Measurements from ENCODE around the gene HOOK2.
A peak's percentile ranks its signal among the peaks of the same experiment; 100 is the strongest.

HOOK2 gene

DNA sequence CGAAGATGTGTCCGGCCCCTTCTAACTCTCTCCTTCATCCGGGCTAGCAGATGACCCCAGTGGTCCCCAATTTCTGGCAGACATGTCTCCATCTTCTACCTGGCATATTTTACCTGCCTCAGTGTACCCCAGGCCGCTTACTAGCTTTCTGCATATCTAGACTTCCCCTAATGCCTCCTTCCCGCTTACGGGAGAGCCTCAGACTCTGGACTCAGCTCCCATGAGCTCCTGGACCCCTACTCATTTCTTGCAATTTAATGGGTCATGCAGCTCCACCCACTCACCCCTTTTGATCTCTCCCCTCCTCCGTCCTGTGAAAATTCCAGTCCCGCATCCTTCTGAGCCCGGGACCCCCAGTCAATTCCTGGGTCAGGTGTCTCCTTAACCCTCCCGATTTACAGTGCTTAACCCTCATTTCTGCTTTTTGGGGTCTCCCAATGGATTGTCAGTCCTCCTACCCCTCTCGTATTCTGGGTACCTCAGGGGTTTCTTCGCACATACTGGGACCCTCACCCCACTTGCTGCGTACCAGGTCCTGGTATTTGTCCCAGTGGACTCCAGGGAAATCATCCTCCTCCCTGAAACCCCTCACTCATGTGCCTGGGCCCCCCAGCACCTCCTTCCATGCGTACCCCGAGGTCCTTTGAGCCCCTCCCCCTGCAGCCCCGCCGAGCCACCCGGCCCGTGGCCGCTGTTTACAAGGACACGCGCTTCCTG, 15.4 kb upstream of the HOOK2 start:
- no peak overlapping the region for H2AFZ ChIP-seq (ENCODE audit: low read depth, low read length)
- no peaks in the 10 kb centered on the region for H3K27me3 ChIP-seq (ENCODE audit: insufficient read depth, low read length)
- peak overlapping the region; percentile 44 for H3K4me3 ChIP-seq (ENCODE audit: low read length)
- no peaks in the 10 kb centered on the region for H3K36me3 ChIP-seq (ENCODE audit: insufficient read depth, low read length)
- H3K4me1 ChIP-seq (ENCODE audit: insufficient read depth, low read length): peaks cover 43% of the 10 kb centered on the region
- H3K9me3 ChIP-seq (ENCODE audit: low read length): no peaks in the 10 kb centered on the region

- H3K36me3 ChIP-seq (ENCODE audit: insufficient read depth, low read length): no peaks in the 10 kb centered on the region
These were observed 14.7 kb upstream of the HOOK2 start for GRCh38 chr19:12789904-12790619.

GRCh38 chr19:12789098-12789903, 13.9 kb upstream of the HOOK2 start:
- H3K4me1 ChIP-seq (ENCODE audit: insufficient read depth, low read length): peaks cover 54% of the 10 kb centered on the region

More at GRCh38 chr19:12789904-12790619, 14.7 kb upstream of the HOOK2 start:
- H3K9me3 ChIP-seq (ENCODE audit: low read length): no peaks in the 10 kb centered on the region
- no peaks in the 10 kb centered on the region for H3K27me3 ChIP-seq (ENCODE audit: insufficient read depth, low read length)
- H2AFZ ChIP-seq (ENCODE audit: low read depth, low read length): peak overlapping the region; percentile 44
- H3K4me1 ChIP-seq (ENCODE audit: insufficient read depth, low read length): peaks cover 50% of the 10 kb centered on the region
- peak overlapping the region; percentile 44 for H3K4me3 ChIP-seq (ENCODE audit: low read length)

GRCh38 chr19:12788682-12789097, 13.3 kb upstream of the HOOK2 start:
- Histone ChIP-seq H2AFZ (ENCODE audit: low read depth, low read length) (no peak overlapping the region), H3K4me3 (ENCODE audit: low read length) (peak overlapping the region; percentile 29), H3K36me3 (ENCODE audit: insufficient read depth, low read length) (no peaks in the 10 kb centered on the region), H3K27me3 (ENCODE audit: insufficient read depth, low read length) (no peaks in the 10 kb centered on the region), H3K4me1 (ENCODE audit: insufficient read depth, low read length) (peaks cover 56% of the 10 kb centered on the region), H3K9me3 (ENCODE audit: low read length) (no peaks in the 10 kb centered on the region)

More at GRCh38 chr19:12789098-12789903, 13.9 kb upstream of the HOOK2 start:
- H3K9me3 ChIP-seq (ENCODE audit: low read length): no peaks in the 10 kb centered on the region
- peak overlapping the region; percentile 29 for H3K4me3 ChIP-seq (ENCODE audit: low read length)
- no peak overlapping the region for H2AFZ ChIP-seq (ENCODE audit: low read depth, low read length)
- no peaks in the 10 kb centered on the region for H3K36me3 ChIP-seq (ENCODE audit: insufficient read depth, low read length)
- H3K27me3 ChIP-seq (ENCODE audit: insufficient read depth, low read length): no peaks in the 10 kb centered on the region

DNA sequence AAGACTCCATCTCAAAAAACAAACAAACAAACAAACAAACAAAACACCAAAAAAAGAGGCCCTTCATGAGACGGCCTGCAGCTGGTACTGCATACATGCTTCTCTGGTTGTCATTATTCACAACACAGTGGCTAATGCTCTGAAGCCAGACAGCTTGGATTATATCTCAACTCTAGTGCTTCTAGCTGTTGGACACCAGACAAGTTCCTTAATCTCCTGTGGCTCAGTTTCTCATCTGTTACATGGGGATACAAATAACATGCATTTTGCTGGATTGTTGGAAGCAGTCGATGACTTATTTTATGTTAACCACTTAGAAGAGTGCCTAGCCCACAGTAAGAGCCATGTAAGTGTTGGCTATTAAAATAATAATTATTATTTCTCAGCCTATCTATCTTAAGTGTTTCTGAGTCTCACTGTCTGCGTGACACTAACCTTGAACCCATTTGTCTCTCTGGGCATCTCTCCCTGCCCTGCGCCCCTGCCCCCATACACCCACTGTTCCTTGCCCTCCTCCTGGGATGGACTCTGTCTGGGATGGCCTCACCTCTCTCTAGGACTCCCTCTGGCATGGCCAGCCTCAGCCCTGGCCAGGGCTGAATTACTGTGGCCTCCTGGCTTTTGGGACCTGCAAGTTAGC, 12.8 kb upstream of the HOOK2 start:
- Histone ChIP-seq H2AFZ (ENCODE audit: low read depth, low read length) (no peak overlapping the region), H3K4me1 (ENCODE audit: insufficient read depth, low read length) (peaks cover 59% of the 10 kb centered on the region), H3K36me3 (ENCODE audit: insufficient read depth, low read length) (no peaks in the 10 kb centered on the region), H3K9me3 (ENCODE audit: low read length) (no peaks in the 10 kb centered on the region), H3K27me3 (ENCODE audit: insufficient read depth, low read length) (no peaks in the 10 kb centered on the region), H3K4me3 (ENCODE audit: low read length) (no peak overlapping the region)

GRCh38 chr19:12787458-12787857, 12.1 kb upstream of the HOOK2 start:
- no peaks in the 10 kb centered on the region for H3K9me3 ChIP-seq (ENCODE audit: low read length)
- no peak overlapping the region for H2AFZ ChIP-seq (ENCODE audit: low read depth, low read length)
- no peaks in the 10 kb centered on the region for H3K27me3 ChIP-seq (ENCODE audit: insufficient read depth, low read length)
- no peaks in the 10 kb centered on the region for H3K36me3 ChIP-seq (ENCODE audit: insufficient read depth, low read length)
- no peak overlapping the region for H3K4me3 ChIP-seq (ENCODE audit: low read length)
- H3K4me1 ChIP-seq (ENCODE audit: insufficient read depth, low read length): peaks cover 63% of the 10 kb centered on the region

DNA sequence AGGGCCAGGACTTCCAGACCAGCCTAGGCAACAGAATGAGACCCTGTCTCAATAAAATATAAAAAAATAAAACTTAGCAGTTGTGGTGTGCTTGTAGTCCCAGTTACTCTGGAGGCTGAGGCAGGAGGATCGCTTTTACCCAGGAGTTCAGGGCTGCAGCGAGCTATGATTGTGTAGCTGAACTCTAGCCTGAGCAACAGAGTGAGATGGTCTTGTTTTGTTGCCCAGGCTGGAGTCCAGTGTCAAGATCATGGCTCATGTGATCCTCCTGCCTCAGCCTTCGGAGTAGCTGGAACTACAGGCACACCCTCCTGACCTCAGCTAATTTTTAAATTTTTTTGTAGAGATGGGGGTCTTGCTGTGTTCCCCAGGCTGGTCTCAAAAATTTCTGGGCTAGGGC, 11.6 kb upstream of the HOOK2 start:
- H3K9me3 ChIP-seq (ENCODE audit: low read length): no peaks in the 10 kb centered on the region
- H3K36me3 ChIP-seq (ENCODE audit: insufficient read depth, low read length): no peaks in the 10 kb centered on the region
- no peak overlapping the region for H2AFZ ChIP-seq (ENCODE audit: low read depth, low read length)
- H3K4me1 ChIP-seq (ENCODE audit: insufficient read depth, low read length): peaks cover 68% of the 10 kb centered on the region
- no peaks in the 10 kb centered on the region for H3K27me3 ChIP-seq (ENCODE audit: insufficient read depth, low read length)
- H3K4me3 ChIP-seq (ENCODE audit: low read length): no peak overlapping the region

- no peaks in the 10 kb centered on the region for H3K27me3 ChIP-seq (ENCODE audit: insufficient read depth, low read length)
- H3K4me1 ChIP-seq (ENCODE audit: insufficient read depth, low read length): peaks cover 68% of the 10 kb centered on the region
- no peak overlapping the region for H2AFZ ChIP-seq (ENCODE audit: low read depth, low read length)
- no peak overlapping the region for H3K4me3 ChIP-seq (ENCODE audit: low read length)
- H3K9me3 ChIP-seq (ENCODE audit: low read length): no peaks in the 10 kb centered on the region
- H3K36me3 ChIP-seq (ENCODE audit: insufficient read depth, low read length): no peaks in the 10 kb centered on the region
These were observed 11.0 kb upstream of the HOOK2 start for GRCh38 chr19:12786141-12786870.

- H3K4me3 ChIP-seq (ENCODE audit: low read length): no peak overlapping the region
- no peak overlapping the region for H2AFZ ChIP-seq (ENCODE audit: low read depth, low read length)
- H3K9me3 ChIP-seq (ENCODE audit: low read length): no peaks in the 10 kb centered on the region
- H3K4me1 ChIP-seq (ENCODE audit: insufficient read depth, low read length): peaks cover 62% of the 10 kb centered on the region
- no peaks in the 10 kb centered on the region for H3K27me3 ChIP-seq (ENCODE audit: insufficient read depth, low read length)
- H3K36me3 ChIP-seq (ENCODE audit: insufficient read depth, low read length): no peaks in the 10 kb centered on the region
These were observed 10.2 kb upstream of the HOOK2 start for GRCh38 chr19:12785431-12786031.

DNA sequence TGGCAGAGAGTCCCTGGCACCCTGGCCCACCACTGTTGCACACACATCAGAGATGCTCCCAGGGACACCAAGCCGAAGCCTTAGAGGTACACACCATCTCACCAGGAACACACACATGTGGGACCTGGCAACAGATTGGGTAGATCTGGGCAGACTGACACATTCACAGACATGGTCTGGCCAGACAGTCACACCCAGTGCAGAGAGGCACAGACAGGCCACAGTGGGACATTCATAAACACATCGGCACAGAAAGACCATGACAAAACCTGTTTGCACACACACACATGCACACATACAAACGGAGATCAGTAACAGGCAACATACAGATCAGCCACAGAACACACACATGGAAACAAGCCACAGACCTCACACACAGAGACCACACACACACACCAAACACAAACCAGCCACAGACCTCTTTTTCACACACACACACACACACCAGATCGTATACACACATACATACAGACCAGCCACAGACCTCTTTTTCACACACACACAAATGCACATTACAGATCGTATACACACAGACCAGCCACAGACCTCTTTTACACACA, 9.6 kb upstream of the HOOK2 start:
- peaks cover 57% of the 10 kb centered on the region for H3K4me1 ChIP-seq (ENCODE audit: insufficient read depth, low read length)
- H3K4me3 ChIP-seq (ENCODE audit: low read length): no peak overlapping the region
- no peak overlapping the region for H2AFZ ChIP-seq (ENCODE audit: low read depth, low read length)
- no peaks in the 10 kb centered on the region for H3K27me3 ChIP-seq (ENCODE audit: insufficient read depth, low read length)
- H3K36me3 ChIP-seq (ENCODE audit: insufficient read depth, low read length): no peaks in the 10 kb centered on the region
- no peaks in the 10 kb centered on the region for H3K9me3 ChIP-seq (ENCODE audit: low read length)

DNA sequence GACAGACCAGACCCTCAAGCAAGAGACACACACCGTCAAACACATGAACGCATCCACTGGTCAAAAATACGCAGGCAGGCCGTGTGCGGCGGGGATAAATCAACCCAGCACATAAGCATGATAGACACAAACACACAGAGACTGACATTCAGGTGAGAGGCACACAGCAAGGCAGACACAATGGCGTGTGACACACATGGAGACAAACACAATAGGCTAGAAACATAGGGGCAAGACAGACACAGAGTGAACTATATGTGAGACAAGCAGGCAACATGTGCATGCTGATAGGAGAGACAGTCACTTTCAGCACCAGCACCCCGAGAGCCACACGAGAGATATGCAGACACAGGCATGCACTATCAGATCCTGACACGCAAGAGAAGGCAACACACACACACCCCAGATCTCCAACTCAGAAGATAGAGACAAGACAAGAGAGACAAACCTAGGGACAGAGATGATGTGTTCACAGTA, 9.1 kb upstream of the HOOK2 start:
- no peaks in the 10 kb centered on the region for H3K27me3 ChIP-seq (ENCODE audit: insufficient read depth, low read length)
- no peaks in the 10 kb centered on the region for H3K9me3 ChIP-seq (ENCODE audit: low read length)
- H3K4me1 ChIP-seq (ENCODE audit: insufficient read depth, low read length): peaks cover 58% of the 10 kb centered on the region
- no peaks in the 10 kb centered on the region for H3K36me3 ChIP-seq (ENCODE audit: insufficient read depth, low read length)
- no peak overlapping the region for H3K4me3 ChIP-seq (ENCODE audit: low read length)
- H2AFZ ChIP-seq (ENCODE audit: low read depth, low read length): no peak overlapping the region

All from neuron (in vitro differentiated cells).